KMS-11 (cell line): ENCODE data around the gene ERCC1.

Source experiments
- H2AFZ ChIP-seq: fragments of 200-600 bp; sonication (generic); 2 replicates; pipeline ENCODE4 v1.6.1; 2016; ENCODE audit warnings: antibody characterized with exemption, mixed run types, low read depth
- H3K27ac ChIP-seq: fragments of 200-600 bp; sonication (generic); 2 replicates; pipeline ENCODE4 v1.6.1; 2016; ENCODE audit warnings: mild to moderate bottlenecking, mixed run types
- H3K27me3 ChIP-seq: fragments of 200-600 bp; sonication (generic); 2 replicates; pipeline ENCODE4 v1.6.1; 2017; ENCODE audit warnings: mild to moderate bottlenecking, low read depth, mixed run types, moderate library complexity; ENCODE audit not compliant: insufficient read depth
- H3K36me3 ChIP-seq: fragments of 200-600 bp; sonication (generic); 2 replicates; pipeline ENCODE4 v1.6.1; 2017; ENCODE audit warnings: mild to moderate bottlenecking, mixed run types; ENCODE audit not compliant: insufficient read depth
- H3K4me1 ChIP-seq: fragments of 200-600 bp; sonication (generic); 2 replicates; pipeline ENCODE4 v1.6.1; 2016; ENCODE audit warnings: mild to moderate bottlenecking, low read depth, mixed run types; ENCODE audit not compliant: poor library complexity, severe bottlenecking
- H3K4me2 ChIP-seq: fragments of 200-600 bp; sonication (generic); 2 replicates; pipeline ENCODE4 v1.7.0; 2016; ENCODE audit warnings: mild to moderate bottlenecking, mixed run types
- H3K4me3 ChIP-seq: fragments of 200-600 bp; sonication (generic); IDR thresholded peaks from 2 replicates; pipeline ENCODE4 v1.6.1; 2017; ENCODE audit warnings: low read depth, low read length, mixed read lengths; ENCODE audit not compliant: insufficient read depth
- H3K79me2 ChIP-seq: fragments of 200-600 bp; sonication (generic); 2 replicates; pipeline ENCODE4 v1.6.1; 2016; ENCODE audit warnings: low read depth, mixed run types; ENCODE audit not compliant: insufficient read depth
- H3K9ac ChIP-seq: fragments of 200-600 bp; sonication (generic); 2 replicates; pipeline ENCODE4 v1.6.1; 2016; ENCODE audit warnings: mild to moderate bottlenecking, mixed run types
- H4K20me1 ChIP-seq: fragments of 200-600 bp; sonication (generic); 2 replicates; pipeline ENCODE4 v1.6.1; 2016; ENCODE audit warnings: mild to moderate bottlenecking, mixed run types; ENCODE audit not compliant: insufficient read depth
- CTCF ChIP-seq: fragments of 200-600 bp; sonication (generic); conservative IDR thresholded peaks from 2 replicates; pipeline ENCODE4 v1.6.1; 2017; ENCODE audit warnings: low read depth, mild to moderate bottlenecking, antibody characterized with exemption, low read length, moderate library complexity, mixed read lengths

ERCC1 gene

GRCh38 chr19:45444318-45445041 is 20.8 kb upstream of the ERCC1 start:
- Histone ChIP-seq H3K36me3 (no peaks in the 10 kb centered on the region), H3K27me3 (no peaks in the 10 kb centered on the region), H3K9ac (peak overlapping the region; percentile 61; the same call in 1 of the 2 replicates), H3K27ac (peak overlapping the region; percentile 69), H3K79me2 (no peaks in the 10 kb centered on the region), H2AFZ (peak overlapping the region; percentile 74; the same call in 1 of the 2 replicates), H4K20me1 (no peaks in the 10 kb centered on the region), H3K4me3 (no peak overlapping the region), H3K4me1 (peaks cover 48% of the 10 kb centered on the region), H3K4me2 (peak overlapping the region; percentile 99)
- no peak for TF ChIP-seq CTCF

GRCh38 chr19:45443462-45444317 is 20.0 kb upstream of the ERCC1 start:
- H3K9ac ChIP-seq = peak overlapping the region; percentile 74
- H3K27ac ChIP-seq = peak overlapping the region; percentile 62
- TF ChIP-seq CTCF = no peak
- peak overlapping the region; percentile 96 for H3K4me2 ChIP-seq
- H3K27me3 ChIP-seq = no peaks in the 10 kb centered on the region
- no peaks in the 10 kb centered on the region for H4K20me1 ChIP-seq
- H3K36me3 ChIP-seq = no peaks in the 10 kb centered on the region
- no peak overlapping the region for H3K4me3 ChIP-seq
- H3K4me1 ChIP-seq = peaks cover 49% of the 10 kb centered on the region
- peak overlapping the region; percentile 58 for H2AFZ ChIP-seq
- no peaks in the 10 kb centered on the region for H3K79me2 ChIP-seq

GRCh38 chr19:45442778-45443461 is 19.2 kb upstream of the ERCC1 start:
- no peaks in the 10 kb centered on the region for H3K27me3 ChIP-seq
- peak overlapping the region; percentile 58 for H2AFZ ChIP-seq
- no peaks in the 10 kb centered on the region for H3K36me3 ChIP-seq
- no peaks in the 10 kb centered on the region for H3K79me2 ChIP-seq
- H3K4me3 ChIP-seq = no peak overlapping the region
- peak overlapping the region; percentile 96 for H3K4me2 ChIP-seq
- no peaks in the 10 kb centered on the region for H4K20me1 ChIP-seq
- H3K4me1 ChIP-seq = peaks cover 49% of the 10 kb centered on the region
- H3K27ac ChIP-seq = peak overlapping the region; percentile 62
- H3K9ac ChIP-seq = peak overlapping the region; percentile 74; the same call in 1 of the 2 replicates
- no peak for TF ChIP-seq CTCF

- H3K27ac ChIP-seq = no peak overlapping the region
- no peak overlapping the region for H3K9ac ChIP-seq
- no peak overlapping the region; the same call in 1 of the 2 replicates for H3K4me2 ChIP-seq
- no peak for TF ChIP-seq CTCF
- H3K27me3 ChIP-seq = no peaks in the 10 kb centered on the region
- no peaks in the 10 kb centered on the region for H4K20me1 ChIP-seq
- H3K4me1 ChIP-seq = peaks cover 49% of the 10 kb centered on the region
- no peak overlapping the region for H3K4me3 ChIP-seq
- H3K36me3 ChIP-seq = no peaks in the 10 kb centered on the region
- no peak overlapping the region for H2AFZ ChIP-seq
- no peaks in the 10 kb centered on the region for H3K79me2 ChIP-seq
Measured at GRCh38 chr19:45442408-45442777, 18.7 kb upstream of the ERCC1 start.
